Measurements from ENCODE around the gene C20orf141. TPM values are rescaled to one million over a fixed set of nuclear protein-coding genes. Genes with fewer than 3 reads are reported as not detected.

Gene C20orf141, protein sequence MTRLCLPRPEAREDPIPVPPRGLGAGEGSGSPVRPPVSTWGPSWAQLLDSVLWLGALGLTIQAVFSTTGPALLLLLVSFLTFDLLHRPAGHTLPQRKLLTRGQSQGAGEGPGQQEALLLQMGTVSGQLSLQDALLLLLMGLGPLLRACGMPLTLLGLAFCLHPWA
- not detected in 2 replicates for total RNA-seq (2021)
- long read RNA-seq = 0 reads

- Mint-ChIP-seq H3K27me3 (ENCODE audit: low read depth) (peaks cover 22% of the 10 kb centered on the region), H3K36me3 (ENCODE audit: insufficient read depth in 1 of 3, low read depth in 3 of 3) (no peaks in the 10 kb centered on the region; a peak in 1 of 7 replicates), H3K27ac (peak within 1 kb of the TSS in 2 of 3 experiments; percentile 8 to 50; a peak in 2 of 7 replicates), H3K9me3 (peaks cover 8 to 11% of the 10 kb centered on the region in 2 experiments; a peak in 4 of 5 replicates), H3K4me1 (no peaks in the 10 kb centered on the region; a peak in 2 of 4 replicates), H3K4me3 (no peak within 1 kb of the TSS)
- no peak for DNase-seq
- H2BK120ac ChIP-seq (ENCODE audit: low read depth, low read length, poor library complexity, severe bottlenecking) = no peak within 1 kb of the TSS
- H3K23me2 ChIP-seq (ENCODE audit: insufficient read length, low read depth, low read length, poor library complexity, severe bottlenecking) = no peaks in the 10 kb centered on the region
- no peaks in the 10 kb centered on the region for H3K79me2 ChIP-seq (ENCODE audit: insufficient read depth, low read length)
- no peak within 1 kb of the TSS for H2BK15ac ChIP-seq (ENCODE audit: low read depth, low read length)
- no peak within 1 kb of the TSS for H4K91ac ChIP-seq (ENCODE audit: insufficient read length, low read depth, low read length)
- no peak within 1 kb of the TSS for H3K56ac ChIP-seq (ENCODE audit: insufficient read length, low read depth, low read length)
- no peaks in the 10 kb centered on the region for H3K79me1 ChIP-seq (ENCODE audit: insufficient read depth, low read depth, low read length, poor library complexity, severe bottlenecking)
- H3K27ac ChIP-seq (ENCODE audit: insufficient read length, low read depth, low read length) = no peak within 1 kb of the TSS
- no peak within 1 kb of the TSS for H2BK5ac ChIP-seq (ENCODE audit: insufficient read length, low read length)
- TF ChIP-seq CTCF (conservative IDR thresholded peaks at IDR 0.05) = no peak
- no peak within 1 kb of the TSS for H3K4me2 ChIP-seq (ENCODE audit: insufficient read depth, insufficient read length, low read length)
- H3K4ac ChIP-seq (ENCODE audit: low read depth, low read length) = no peak within 1 kb of the TSS
- H2AFZ ChIP-seq (ENCODE audit: low read length) = no peak within 1 kb of the TSS
- no peak within 1 kb of the TSS for H3T11ph ChIP-seq (ENCODE audit: low read length)
- no peaks in the 10 kb centered on the region for H3K27me3 ChIP-seq (ENCODE audit: insufficient read depth, low read length)
- H3K9ac ChIP-seq (ENCODE audit: extremely low read depth, insufficient read length, low read length) = no peak within 1 kb of the TSS
- no peak within 1 kb of the TSS for H4K8ac ChIP-seq (replicated peaks; ENCODE audit: insufficient read length, low read depth, low read length)
- H3K4me1 ChIP-seq (ENCODE audit: insufficient read depth, low read length) = no peaks in the 10 kb centered on the region
- no peak within 1 kb of the TSS for H4K5ac ChIP-seq (ENCODE audit: insufficient read length, low read depth, low read length)
- no CpG with 5 or more reads among the region's 5 CpGs for WGBS (ENCODE audit: extremely low coverage, insufficient read length, low lambda C conversion rate)
- no peaks in the 10 kb centered on the region for H4K20me1 ChIP-seq (ENCODE audit: control insufficient read depth, insufficient read depth, insufficient read length)
- H3K9me3 ChIP-seq (ENCODE audit: control insufficient read depth, low read depth, low read length) = no peaks in the 10 kb centered on the region
- no peak within 1 kb of the TSS for H3K18ac ChIP-seq (ENCODE audit: insufficient read length, low read depth, low read length)
- H3K14ac ChIP-seq (ENCODE audit: insufficient read depth, low read length) = no peak within 1 kb of the TSS
- H2AK5ac ChIP-seq (ENCODE audit: insufficient read length, low read length) = no peak within 1 kb of the TSS
- no peak within 1 kb of the TSS for H2BK12ac ChIP-seq (ENCODE audit: insufficient read length, low read depth, low read length)
- H3K23ac ChIP-seq (ENCODE audit: insufficient read length, low read depth, low read length) = no peak within 1 kb of the TSS
- H2BK20ac ChIP-seq (ENCODE audit: low read depth, low read length, poor library complexity, severe bottlenecking) = no peak within 1 kb of the TSS
Observed at GRCh38 chr20:2814587-2815051, at the start of gene C20orf141. C20orf141 (plus strand) TSS chr20:2814987; CDS start chr20:2815185, 198 bp downstream.
